GM21619 (cell line): Measurements from ENCODE around the gene UNC119.

Experiments used
- ATAC-seq: cut with Tn5 transposase; IDR thresholded peaks from one replicate; pipeline ENCODE4 v1.9.1; 2021; ENCODE audit not compliant: unreplicated experiment

The UNC119 gene

DNA sequence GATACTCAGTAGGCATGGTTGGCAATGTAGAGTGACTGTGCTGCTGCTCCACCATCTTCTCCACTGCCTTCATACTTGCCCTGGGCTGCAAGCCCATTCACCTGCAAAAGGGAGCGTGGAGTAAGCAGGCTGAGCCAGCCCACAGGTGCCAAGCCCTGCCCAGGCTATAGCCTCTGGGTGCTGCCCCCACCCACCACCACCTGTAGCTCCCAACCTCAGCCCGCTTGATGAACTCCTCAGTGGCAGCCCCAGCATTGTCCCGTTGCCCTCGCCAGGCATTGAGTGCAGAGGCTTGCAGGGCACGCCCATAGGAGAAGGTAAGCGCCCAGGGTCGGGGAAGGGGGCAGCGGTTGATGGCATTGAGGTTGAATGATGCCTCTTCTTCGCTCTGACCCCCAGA lies 21.1 kb upstream of the UNC119 start:
- ATAC-seq, result no peak

DNA sequence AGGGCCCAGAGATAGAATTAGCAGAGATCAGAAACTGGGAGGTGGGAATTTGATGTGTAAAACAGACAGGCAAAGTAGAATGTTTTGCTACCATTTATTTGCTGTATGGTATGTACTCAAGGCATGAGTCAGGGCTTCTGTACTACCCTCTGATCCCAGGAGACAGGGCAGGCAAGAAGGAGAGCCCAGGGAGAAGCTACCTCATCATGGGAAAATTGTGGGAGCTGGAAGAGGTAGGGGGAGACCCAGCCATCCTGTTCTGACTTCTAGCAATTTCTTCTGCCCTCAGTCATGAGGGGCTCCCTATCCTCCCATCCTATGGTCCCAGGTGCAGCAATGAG lies 20.6 kb upstream of the UNC119 start:
- ATAC-seq, result no peak

DNA sequence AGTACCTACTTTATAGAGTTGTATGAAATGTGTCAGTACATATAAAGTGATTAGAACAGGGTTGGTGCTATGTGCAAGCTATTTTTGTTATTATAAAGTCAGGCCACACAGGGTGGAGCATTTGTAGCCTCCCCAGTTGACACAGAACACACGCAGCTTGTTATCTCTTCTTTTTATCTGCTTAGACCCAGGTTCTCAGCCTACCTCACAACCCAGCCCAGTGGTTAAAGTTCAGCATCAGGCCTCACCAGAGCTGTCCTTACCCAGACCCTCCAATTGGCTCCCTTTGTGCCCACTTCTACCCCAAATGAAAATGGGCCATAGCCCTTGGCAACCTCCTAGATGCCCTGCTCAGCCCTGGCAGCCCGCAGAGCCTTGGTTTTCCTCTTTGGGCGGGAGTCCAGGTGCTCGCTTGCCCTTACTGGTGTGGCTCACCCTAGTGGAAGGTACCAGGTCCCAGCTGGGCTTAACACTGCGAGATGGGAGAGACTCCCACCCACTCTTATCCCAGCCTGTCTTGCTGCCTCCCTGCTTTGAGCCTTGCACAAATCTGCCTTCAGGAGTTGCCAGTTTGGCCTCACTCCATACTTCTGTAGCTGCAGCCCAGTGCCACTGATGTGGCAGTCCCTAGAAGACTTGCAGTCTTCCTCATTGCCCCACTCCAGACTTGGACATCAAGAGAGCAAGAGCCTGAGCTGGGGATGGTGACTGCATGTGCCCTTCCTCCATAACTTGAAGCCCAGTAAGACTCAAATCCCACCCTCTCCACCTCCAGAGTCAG lies 20.0 kb upstream of the UNC119 start:
- ATAC-seq, result no peak

DNA sequence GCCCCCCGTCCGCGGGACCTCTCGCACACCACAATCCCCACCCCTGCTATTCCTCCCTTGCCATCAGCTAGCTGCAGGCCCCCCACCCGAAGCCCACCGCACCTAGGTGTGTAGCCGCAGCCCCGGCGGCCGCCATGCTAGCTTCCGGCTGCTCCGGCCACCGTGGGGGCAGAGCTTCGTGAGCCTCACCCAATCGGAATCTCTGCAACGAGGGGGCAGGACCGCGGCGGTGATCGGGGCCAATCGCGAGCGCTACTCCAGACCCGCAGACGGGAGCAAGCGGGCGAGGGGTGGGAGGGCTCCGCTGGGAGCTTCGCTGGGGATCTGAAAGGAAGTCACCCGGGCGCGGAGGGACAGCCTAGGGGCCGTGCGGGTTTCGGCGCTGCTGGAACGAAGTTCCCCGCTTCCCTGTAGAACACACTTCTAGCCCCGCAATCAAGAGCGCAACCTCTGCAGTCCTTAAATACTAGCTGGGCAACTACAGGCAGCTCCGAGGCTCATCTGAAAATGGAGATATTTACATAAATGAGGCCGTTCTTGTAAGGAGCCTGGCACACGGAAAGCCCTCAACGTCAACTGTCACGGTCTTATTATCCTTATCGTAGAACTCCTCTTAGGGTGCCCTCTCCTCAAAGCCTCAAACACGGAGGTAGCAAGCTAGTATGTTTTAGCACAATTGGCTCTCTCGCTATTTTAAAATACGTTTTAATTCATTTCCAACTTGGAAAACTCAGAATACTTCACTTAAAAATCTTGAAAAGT lies 19.1 kb upstream of the UNC119 start, which contains the start of gene PIGS:
Gene PIGS, minus strand, starts transcription at position 164 of the 762 bp plus-strand sequence. Its CDS starts 28 bp downstream, at position 136.
- peak; percentile 70 for ATAC-seq

DNA sequence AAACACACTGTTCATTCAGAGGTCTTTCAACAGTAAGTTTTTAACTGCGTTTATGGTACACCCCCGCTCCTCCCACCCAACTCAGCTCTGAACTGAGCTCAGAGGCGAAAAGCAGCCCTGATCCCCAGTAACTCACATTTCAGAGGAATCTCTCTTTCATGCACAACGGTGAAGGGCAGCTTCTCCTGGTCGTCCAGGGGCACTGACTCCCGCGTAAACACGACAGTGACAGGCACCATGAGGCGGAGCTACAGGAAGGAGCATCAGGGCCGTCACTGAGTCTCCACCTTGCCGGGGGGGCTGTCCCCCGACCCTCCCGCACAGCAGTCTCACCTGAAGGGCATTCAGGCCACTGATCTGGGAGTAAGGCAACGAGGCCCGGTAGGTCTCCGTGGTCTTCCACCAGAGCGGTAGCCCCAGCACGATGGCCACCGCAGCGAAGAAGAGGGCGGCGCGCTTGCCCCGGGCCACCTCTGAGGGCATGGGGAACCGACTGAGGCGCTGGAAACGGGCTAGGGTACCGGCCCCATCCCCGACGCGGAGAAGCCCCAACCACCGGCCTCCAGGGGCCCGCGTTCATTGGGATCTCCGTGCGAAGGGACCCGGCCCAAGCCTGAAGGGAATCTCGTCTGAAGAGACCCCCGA lies 18.4 kb upstream of the UNC119 start:
- ATAC-seq, result peak; percentile 20

DNA sequence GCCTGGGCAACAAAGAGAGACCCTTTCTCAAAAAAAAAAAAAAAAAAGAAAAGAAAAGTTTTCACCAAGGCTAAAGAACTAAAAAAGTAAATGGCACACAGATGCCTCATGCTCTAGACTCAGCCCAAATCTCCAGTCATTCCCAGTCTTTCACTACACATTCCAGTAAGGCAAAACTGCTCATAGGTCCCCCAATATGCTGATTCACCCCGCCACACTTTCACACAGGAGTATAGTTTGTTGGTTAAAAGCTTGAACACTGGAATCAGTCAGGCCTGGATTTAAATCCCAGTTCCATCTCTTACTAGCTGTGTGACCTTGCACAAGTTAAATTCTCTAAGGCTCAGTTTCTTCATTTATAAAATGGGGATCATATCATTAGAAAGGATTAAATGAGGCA lies 17.0 kb upstream of the UNC119 start:
- no peak for ATAC-seq

DNA sequence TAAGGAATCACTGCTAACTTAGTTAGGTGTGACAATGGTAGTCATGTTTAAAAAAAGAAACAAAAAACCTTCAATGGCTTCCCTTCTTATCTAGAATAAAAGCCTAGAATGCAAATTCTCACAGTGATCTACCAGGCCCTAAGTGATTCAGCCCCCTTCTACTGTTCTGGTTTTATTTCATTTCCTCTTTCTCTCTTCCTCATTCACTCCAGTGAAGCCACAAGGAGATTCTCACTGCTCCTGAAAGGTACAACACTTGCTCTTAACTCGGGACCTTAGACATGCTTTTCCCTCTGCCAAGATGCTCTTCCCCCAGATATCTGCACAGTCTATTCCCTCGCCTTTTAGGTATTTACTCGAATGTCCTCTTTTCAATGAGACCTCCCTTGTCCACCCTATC lies 15.2 kb upstream of the UNC119 start:
- ATAC-seq, result no peak

DNA sequence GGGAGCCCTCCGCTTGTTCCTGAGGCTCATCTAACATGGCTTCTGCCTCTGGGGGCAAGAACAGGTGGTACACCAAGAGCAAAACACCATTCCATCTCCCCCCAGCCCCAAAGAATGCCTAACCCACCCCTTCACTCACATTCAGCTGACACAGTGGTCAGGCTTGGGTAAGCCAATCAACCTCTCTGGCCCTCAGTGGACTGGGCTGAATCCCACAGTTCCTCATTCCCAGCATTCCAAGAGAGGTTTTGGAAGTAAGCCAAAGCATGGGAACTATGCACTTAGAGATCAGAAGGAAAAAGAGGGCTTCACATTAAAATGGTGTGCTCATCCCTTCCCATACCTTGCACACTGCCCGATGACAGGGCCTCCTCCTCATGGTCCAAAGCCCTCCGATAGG lies 11.1 kb upstream of the UNC119 start:
- no peak for ATAC-seq

DNA sequence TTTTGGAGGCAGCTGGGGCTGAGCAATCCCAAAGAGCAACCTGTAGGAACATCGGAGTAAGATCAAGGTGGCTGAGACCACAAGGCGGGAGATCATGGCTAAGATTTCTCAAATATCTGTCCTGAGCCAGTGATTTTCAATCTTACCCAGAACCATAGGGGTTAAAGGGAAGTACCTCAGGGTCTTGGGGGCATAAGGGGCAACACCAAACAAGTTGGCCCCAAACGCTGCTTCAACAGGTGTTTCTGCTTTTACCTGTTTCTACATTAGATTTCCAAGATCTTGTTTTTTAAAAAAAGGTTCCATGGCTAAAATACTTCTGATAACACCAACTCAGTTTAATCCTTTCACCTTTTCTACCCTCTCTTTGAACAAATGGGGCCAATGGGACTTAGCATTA lies 2.6 kb upstream of the UNC119 start:
- no peak for ATAC-seq

DNA sequence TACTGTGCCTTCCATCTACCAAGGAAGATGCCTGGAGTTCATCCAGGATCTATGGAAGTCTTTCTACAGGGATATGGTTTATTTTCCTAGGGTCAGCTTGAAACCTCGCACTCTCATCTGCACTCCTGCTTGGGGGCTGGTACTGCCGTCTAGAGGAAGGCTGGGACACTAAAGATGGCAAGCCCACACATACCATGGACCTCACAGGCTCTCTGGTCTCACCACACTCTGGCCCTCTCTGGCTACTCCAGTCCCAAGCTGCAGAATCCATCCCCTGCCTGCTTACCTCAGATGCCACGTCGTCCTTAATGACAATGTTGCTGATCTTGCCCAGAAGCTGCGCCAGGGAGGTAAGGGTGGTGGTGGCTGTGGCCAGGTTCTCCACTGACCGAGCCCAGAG lies 2.1 kb upstream of the UNC119 start:
- ATAC-seq, result no peak

DNA sequence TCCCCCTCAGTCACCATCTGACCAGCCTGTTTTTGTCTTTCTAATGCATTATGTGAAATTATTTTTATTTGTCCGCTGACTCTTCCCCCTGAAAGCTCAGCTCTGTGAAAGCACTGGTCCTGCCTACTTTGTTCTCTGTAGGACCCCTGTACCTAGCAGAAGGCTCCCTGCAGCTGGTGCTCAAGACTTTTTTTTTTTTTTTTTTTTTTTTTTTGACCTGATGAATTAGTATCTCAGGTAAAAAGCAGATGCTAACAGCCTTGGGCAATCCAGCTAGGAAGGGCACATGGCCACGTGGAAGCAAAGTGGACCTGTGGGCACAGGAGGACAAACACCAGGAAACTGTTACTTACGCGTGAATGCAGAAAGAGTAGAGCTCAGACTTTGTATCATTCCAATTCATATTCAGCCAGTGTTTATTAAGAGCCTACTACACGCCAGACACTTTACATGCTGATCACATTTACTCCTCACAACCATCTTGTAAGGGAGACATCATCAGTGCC lies 629 bp upstream of the UNC119 start:
- ATAC-seq, result no peak

DNA sequence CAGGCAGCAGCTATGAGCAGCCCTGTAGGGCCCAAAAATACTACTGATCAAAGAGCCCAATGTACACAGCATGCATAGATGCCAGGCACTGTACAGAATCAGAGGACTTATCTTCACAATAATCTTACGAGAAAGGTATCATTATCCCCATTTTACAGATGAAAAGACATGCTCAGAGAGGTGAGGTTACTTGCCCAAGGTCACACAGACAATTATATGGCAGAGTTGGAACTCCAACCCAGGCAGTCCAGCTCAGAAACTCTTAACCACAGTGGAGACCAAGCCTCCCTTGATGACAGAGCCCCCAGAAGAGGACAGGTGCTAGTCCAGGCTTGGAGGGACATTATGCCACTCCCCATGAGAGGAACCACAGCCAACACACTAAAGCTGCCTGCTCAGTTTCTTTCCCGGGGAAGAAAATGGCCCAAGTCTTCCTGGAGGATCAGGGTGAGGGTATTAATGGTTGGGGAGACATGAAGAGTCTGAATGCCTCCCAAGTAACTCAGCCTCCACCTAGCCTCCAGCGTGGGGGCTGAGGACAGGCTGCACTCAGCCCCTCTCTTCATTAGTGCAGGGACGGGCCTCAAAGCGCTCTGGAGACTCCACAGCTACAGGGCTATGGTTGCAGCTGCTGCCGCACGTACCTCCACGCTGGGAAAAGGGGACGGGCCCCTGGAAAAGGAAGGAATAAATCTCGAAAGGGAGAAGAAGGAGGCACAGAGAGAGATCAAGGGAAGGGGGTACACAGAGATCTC lies 826 bp downstream of the UNC119 start:
- ATAC-seq, result no peak

DNA sequence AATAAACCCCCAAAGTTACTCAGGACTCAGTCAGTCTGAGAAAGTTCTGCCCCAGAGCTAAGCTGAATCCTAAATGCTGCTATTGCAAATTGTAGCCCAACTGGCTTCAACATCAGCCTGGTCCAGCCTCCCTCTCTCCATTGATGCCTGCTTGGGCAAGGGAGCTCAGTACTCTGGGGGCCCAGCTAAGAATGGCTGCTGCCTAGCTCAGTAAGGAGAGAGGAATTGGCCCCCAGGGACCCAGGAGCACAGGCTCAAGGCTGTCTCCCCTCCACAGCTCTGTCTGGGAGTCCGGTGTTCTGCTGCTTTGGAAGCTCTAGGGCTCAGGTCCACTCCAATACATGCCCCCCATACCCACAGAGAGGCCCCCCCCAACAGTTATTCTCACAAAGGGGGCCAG lies 1.6 kb downstream of the UNC119 start:
- no peak for ATAC-seq

DNA sequence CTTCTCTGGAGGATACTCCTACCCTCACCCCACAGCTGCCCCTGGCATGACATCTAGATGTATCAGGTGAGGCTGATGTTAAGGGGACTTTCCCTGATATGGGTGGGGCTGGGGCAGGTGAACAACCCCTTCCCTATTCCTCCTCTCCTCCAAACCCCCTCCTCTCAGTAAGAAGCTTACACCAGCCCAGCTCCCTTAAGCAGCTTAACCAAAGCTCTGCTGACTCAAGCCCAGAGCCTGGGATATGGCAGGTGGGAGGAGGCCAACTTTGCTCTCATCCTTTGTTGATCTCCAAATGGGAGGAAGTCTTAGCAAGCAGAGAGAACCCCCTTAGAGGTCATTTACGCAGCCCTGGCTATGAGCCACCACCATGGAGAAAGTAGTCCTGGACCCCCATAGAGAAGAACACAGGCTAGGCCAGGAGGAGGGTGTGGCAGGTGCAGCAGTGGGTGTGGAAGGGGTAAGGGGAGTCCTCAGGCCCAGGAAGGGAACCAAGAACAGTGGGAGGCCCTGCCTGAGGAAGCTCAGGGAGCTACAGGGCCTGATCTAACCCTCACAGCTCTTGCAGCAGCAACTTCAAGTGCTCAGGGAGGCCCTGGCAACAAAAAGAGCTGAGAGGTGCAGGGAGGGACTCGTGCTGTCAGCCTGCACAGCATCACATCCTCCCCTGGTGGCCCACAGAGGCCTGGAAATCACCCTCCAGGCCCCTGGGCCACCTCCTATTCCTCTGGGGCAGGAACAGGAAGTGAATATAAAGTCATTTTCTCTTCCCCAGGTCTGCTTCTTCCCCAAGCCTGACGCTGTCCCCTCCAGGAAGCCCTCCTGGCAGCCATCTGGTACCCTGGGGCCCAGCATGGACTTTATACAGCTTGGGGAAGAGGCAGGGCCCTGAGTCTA lies 2.9 kb downstream of the UNC119 start:
- ATAC-seq, result peak; percentile 48

DNA sequence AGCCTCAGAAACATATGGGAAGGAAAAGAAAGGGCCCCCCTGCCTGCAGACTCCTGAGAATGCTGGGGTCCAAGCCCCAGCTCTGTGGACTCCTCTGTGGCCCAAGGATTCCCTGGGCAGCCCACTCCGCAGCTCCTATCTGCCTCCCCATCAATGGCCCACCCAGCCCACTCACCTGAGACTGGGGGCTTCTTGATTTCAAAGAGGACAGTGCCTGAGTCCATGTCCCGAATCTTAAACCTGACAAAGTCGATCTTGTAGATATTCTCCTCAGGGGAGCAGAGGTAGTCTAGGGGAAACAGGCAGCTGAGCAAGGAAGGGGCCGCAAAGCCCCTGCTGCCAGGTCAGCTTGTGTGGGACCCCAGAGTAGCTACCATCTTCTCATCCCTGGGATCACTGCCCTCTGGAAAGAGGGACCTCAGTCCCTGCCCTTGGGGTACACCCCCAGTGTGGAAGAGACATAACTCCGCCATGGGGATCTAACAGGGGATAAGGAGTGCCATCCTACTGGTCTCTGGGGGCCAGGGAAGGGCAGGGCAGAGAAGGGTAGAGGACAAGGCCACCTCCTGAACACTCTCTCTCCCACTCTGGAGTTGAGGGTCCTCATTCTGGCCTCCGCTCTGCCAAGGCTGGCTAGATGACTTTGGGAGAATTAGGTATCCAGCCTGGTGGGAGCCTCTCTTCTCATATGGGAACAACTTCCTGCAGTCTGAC lies 3.9 kb downstream of the UNC119 start:
- ATAC-seq, result no peak

DNA sequence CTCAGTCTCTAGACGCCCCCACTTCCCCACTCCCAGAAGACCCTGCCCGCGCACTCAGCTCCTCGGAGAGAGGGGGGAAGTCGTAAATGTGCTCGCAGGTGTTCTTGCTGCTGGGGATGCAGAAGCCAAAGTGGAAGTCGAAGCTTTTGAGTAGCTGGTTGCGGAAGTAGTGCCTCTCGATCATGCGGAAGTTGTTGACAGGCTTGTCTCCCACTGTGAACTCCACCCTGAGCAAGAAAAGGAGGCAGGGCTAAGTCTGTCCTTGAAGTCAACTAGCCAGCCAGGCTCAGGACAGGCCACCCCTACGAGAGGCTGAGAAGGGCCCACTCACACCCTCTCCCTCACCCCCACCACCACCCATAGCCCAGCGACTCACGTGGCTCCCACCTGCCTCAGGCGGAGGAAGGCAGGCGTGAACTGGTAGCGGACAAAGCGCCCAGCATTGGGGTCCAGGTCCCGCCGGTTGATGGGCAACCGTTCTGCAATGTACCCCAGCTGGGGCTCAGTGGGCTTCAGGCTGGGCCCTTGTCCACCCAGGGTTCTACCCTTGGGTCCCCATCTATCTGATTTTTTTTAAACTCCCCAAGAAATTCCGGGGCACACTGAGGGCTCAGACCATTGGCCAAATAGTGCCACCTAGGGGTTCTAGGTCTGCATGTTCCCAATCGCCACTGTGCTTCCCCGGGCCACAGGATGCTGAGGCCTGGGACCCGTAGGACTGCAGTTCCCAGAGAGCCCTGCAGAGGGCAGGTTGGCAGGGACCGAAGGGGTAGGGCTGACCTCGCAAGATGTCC lies 4.6 kb downstream of the UNC119 start:
- no peak for ATAC-seq

DNA sequence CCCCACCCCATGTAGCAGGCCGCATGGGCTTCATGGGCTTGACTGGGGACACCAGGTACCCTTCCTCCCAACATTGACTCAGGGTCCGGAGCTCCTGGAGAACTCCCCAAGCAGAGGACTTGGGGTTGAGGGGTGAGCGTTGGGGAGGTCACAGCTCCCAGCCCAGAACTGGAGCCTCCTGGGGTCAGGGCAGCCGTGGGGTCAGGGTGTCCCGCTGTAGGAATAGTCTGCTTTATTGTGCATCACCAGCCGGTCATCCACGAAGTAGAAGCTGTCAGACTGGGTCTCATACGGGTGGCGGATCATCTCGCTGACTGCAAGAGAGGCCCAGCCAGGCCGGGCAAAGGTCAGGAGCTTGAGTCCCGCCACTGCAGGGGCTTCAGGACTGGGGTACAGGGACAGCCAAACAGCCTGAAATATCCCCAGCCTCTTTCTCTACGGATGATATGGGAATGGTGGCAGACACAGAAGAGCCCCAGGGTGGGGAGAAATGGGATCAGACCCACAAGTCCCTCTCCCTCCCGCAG lies 5.3 kb downstream of the UNC119 start:
- no peak for ATAC-seq

DNA sequence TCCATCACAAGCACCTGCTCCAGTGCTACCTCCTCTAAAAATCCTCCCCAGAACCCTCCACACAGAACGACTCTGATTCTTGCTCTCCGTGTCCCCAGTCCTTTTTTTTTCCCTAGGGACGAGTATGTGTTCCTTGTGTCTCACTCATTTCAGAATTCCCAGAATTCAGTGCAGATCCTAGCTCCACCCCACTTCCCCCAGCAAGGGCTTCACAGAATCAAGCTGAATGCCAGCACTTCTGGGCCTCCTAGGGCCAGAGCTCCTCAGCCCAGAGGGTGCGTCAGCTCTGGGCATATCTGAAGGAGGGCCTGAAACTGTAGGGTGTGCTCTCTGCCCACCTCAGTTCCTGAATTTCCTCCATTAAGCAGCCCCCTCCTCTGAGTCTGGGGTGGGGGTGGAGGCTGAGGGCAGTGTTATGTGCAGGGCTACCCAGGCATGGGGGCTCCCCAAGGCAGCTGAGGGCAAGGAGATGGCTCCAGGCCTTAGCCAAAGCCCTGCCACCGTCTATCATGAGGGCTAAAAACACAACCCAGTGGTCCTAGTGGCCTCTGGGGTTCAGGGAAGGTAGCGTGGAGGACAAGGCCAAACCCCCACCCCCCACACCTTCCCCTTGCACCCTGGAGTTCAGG lies 6.5 kb downstream of the UNC119 start:
- no peak for ATAC-seq
